Measurements from ENCODE around the gene CLMN. TPM values are rescaled to one million over a fixed set of nuclear protein-coding genes. Genes with fewer than 3 reads are reported as not detected.

Gene CLMN
- total RNA-seq, 6 experiments from 2014 or later, result 0.02 TPM; not detected in 5

- Mint-ChIP-seq H3K36me3 (ENCODE audit: low read depth) (no peaks in the 10 kb centered on the region), H3K9me3 (no peaks in the 10 kb centered on the region; the same call in 1 of the 2 replicates), H3K27ac (no peak overlapping the region), H3K27me3 (ENCODE audit: insufficient read depth) (peaks cover 3% of the 10 kb centered on the region), H3K4me1 (ENCODE audit: low read depth) (peaks cover 26% of the 10 kb centered on the region), H3K4me3 (no peak overlapping the region)
- DNase-seq, result no peak
- TF ChIP-seq CTCF (IDR thresholded peaks at IDR 0.05), result no peak
Observed at GRCh38 chr14:95222870-95223398, 96.8 kb downstream of the CLMN start.

- H3K27ac Mint-ChIP-seq, result no peak overlapping the region
- H3K36me3 Mint-ChIP-seq (ENCODE audit: low read depth), result no peaks in the 10 kb centered on the region
- H3K27me3 Mint-ChIP-seq (ENCODE audit: insufficient read depth), result peaks cover 4% of the 10 kb centered on the region
- H3K4me3 Mint-ChIP-seq, result peak overlapping the region; percentile 71
- peak; percentile 1 for DNase-seq
- TF ChIP-seq CTCF (IDR thresholded peaks at IDR 0.05), result no peak
- no peaks in the 10 kb centered on the region; the same call in 1 of the 2 replicates for H3K9me3 Mint-ChIP-seq
- peaks cover 26% of the 10 kb centered on the region for H3K4me1 Mint-ChIP-seq (ENCODE audit: low read depth)
Observed at GRCh38 chr14:95222151-95222631, 97.5 kb downstream of the CLMN start.

- Mint-ChIP-seq H3K27me3 (ENCODE audit: insufficient read depth) (peaks cover 4% of the 10 kb centered on the region), H3K36me3 (ENCODE audit: low read depth) (no peaks in the 10 kb centered on the region), H3K27ac (no peak overlapping the region), H3K4me1 (ENCODE audit: low read depth) (peaks cover 26% of the 10 kb centered on the region), H3K9me3 (no peaks in the 10 kb centered on the region; the same call in 1 of the 2 replicates), H3K4me3 (peak overlapping the region; percentile 71)
- TF ChIP-seq CTCF (IDR thresholded peaks at IDR 0.05), result no peak
- DNase-seq, result no peak
Observed at GRCh38 chr14:95221531-95221930, 98.2 kb downstream of the CLMN start.

- no peak overlapping the region for H3K27ac Mint-ChIP-seq
- TF ChIP-seq CTCF (IDR thresholded peaks at IDR 0.05), result no peak
- DNase-seq, result no peak
- H3K4me1 Mint-ChIP-seq (ENCODE audit: low read depth), result peaks cover 26% of the 10 kb centered on the region
- no peaks in the 10 kb centered on the region for H3K36me3 Mint-ChIP-seq (ENCODE audit: low read depth)
- peaks cover 4% of the 10 kb centered on the region for H3K27me3 Mint-ChIP-seq (ENCODE audit: insufficient read depth)
- no peaks in the 10 kb centered on the region; the same call in 1 of the 2 replicates for H3K9me3 Mint-ChIP-seq
- H3K4me3 Mint-ChIP-seq, result peak overlapping the region; percentile 71; the same call in 1 of the 2 replicates
Observed at GRCh38 chr14:95220663-95221231, 99.0 kb downstream of the CLMN start.

- H3K9me3 Mint-ChIP-seq, result peaks cover 2% of the 10 kb centered on the region; the same call in 1 of the 2 replicates
- H3K27ac Mint-ChIP-seq, result no peak overlapping the region
- no peak for TF ChIP-seq CTCF (IDR thresholded peaks at IDR 0.05)
- H3K36me3 Mint-ChIP-seq (ENCODE audit: low read depth), result no peaks in the 10 kb centered on the region
- no peak overlapping the region for H3K4me3 Mint-ChIP-seq
- H3K4me1 Mint-ChIP-seq (ENCODE audit: low read depth), result peaks cover 26% of the 10 kb centered on the region
- DNase-seq, result no peak
- H3K27me3 Mint-ChIP-seq (ENCODE audit: insufficient read depth), result peaks cover 4% of the 10 kb centered on the region
Observed at GRCh38 chr14:95218472-95219193, 101.1 kb downstream of the CLMN start.
